ENCODE results near the gene TEX2. TPM values are rescaled to one million over a fixed set of nuclear protein-coding genes. Genes with fewer than 3 reads are reported as not detected.

The TEX2 gene
- total and polyA plus RNA-seq, 9 of the 15 experiments (the other 6 are each of a cell fraction or from before 2014, with no cell fraction given) = 4.1 to 27.6 (median 19.3) TPM

- no peak for TF ChIP-seq LARP7 (IDR thresholded peaks at IDR 0.05)
- no peak for TF ChIP-seq RFX7 (CRISPR knock-in tag; IDR thresholded peaks at IDR 0.05)
- TF ChIP-seq ZNF232 (CRISPR knock-in tag; IDR thresholded peaks at IDR 0.05) = no peak
- TF ChIP-seq SMARCA4 (IDR thresholded peaks at IDR 0.05) = no peak
- no peak for TF ChIP-seq CHD1 (IDR thresholded peaks at IDR 0.05; ENCODE audit: low read length)
- TF ChIP-seq SMARCB1 (IDR thresholded peaks at IDR 0.05; ENCODE audit: insufficient read length, low read depth) = no peak
- no peak for TF ChIP-seq HNRNPL (IDR thresholded peaks at IDR 0.05; ENCODE audit: low read depth, low read length)
- TF ChIP-seq ZNF224 (CRISPR knock-in tag; IDR thresholded peaks at IDR 0.05) = no peak
- TF ChIP-seq SNAPC5 (CRISPR knock-in tag; IDR thresholded peaks at IDR 0.05) = no peak
- TF ChIP-seq SIN3A (IDR thresholded peaks at IDR 0.05; ENCODE audit: borderline replicate concordance in 2 of 2, control insufficient read depth in 1 of 2, low read depth in 2 of 2, low read length in 2 of 2) = no peak
- TF ChIP-seq ARID3B (CRISPR knock-in tag; IDR thresholded peaks at IDR 0.05; ENCODE audit: borderline replicate concordance) = no peak
- TF ChIP-seq POLR2AphosphoS5 (IDR thresholded peaks at IDR 0.05; ENCODE audit: control insufficient read depth, insufficient read depth, low read depth, low read length) = no peak
- no peak for TF ChIP-seq HMGN3 (IDR thresholded peaks at IDR 0.05; ENCODE audit: borderline replicate concordance, extremely low read depth, insufficient read length, low read depth, low read length)
- no peak for TF ChIP-seq MIER1 (IDR thresholded peaks at IDR 0.05; ENCODE audit: low read depth)
- TF ChIP-seq POLR2G (IDR thresholded peaks at IDR 0.05; ENCODE audit: low read depth, low read length) = no peak
- TF ChIP-seq GABPA (tag; conservative IDR thresholded peaks at IDR 0.05; ENCODE audit: low read depth) = no peak
- TF ChIP-seq ZNF830 (CRISPR knock-in tag; IDR thresholded peaks at IDR 0.05) = no peak
- no peak for TF ChIP-seq USF2 (CRISPR knock-in tag; IDR thresholded peaks at IDR 0.05)
- Histone ChIP-seq H3K36me3 (ENCODE audit: control insufficient read depth, insufficient read depth, low read length) (no peaks in the 10 kb centered on the region), H2AFZ (ENCODE audit: low read depth, low read length) (0 out of 2 replicates have a peak overlapping the region, but pooled peaks have one; percentile 14), H3K4me2 (ENCODE audit: insufficient read depth, low read length) (no peak overlapping the region), H3K27ac (ENCODE audit: extremely low read depth, low read depth, low read length) (no peak overlapping the region), H3K9ac (ENCODE audit: insufficient read depth in 1 of 2, low read depth in 2 of 2, low read length in 2 of 2) (no peak overlapping the region), H3K79me2 (ENCODE audit: control insufficient read depth, insufficient read depth, low read length) (no peaks in the 10 kb centered on the region), H3K9me3 (replicated peaks; ENCODE audit: control insufficient read depth, insufficient read depth, low read depth, low read length) (no peaks in the 10 kb centered on the region), H3K4me1 (replicated peaks in 1 of 2; ENCODE audit: control insufficient read depth in 2 of 2, insufficient read depth in 2 of 2, low read length in 2 of 2) (no peaks in the 10 kb centered on the region; a peak in 2 of 5 replicates), H4K20me1 (replicated peaks; ENCODE audit: control insufficient read depth, insufficient read depth, low read length) (no peaks in the 10 kb centered on the region), H3K4me3 (no peak overlapping the region), H3K27me3 (ENCODE audit: control insufficient read depth in 2 of 2, insufficient read depth in 2 of 2, low read length in 2 of 2) (no peaks in the 10 kb centered on the region), H3K9me1 (ENCODE audit: control insufficient read depth, insufficient read depth, low read length) (no peaks in the 10 kb centered on the region)
- 34% methylated on average over 4 of the region's 4 CpGs for WGBS (ENCODE audit: insufficient coverage, low coverage, missing lambda C conversion rate)
- BruUV-seq (replicated peaks) = no TSS peak
- in situ Hi-C loops (cut with MboI) (loop anchor here (5.0 to 25.0 kb wide), 2 partner anchors 183 to 653 kb away; no protein-coding TSS in a partner anchor), intact Hi-C loops (cut with micrococcal nuclease) (loop anchor here (5.0 to 10.0 kb wide), 2 partner anchors 338 to 885 kb away; no protein-coding TSS in a partner anchor)
- POLR2A ChIA-PET = interaction anchor here (0.7 kb wide), 1 partner anchor 1258 kb away, joined by 3 read pairs; no protein-coding TSS in a partner anchor
- DNase-seq (ENCODE audit: extremely low read depth in 1 of 4, low spot score in 3 of 4) = no peak
- no peak for ATAC-seq
- no peak for FAIRE-seq
- CTCF ChIA-PET (ENCODE audit: low intra/inter-chr PET ratio) = no interaction called here
These were observed 46.6 kb upstream of the TEX2 start for GRCh38 chr17:64309710-64310109.
